ENCODE data around the gene CLDN15.

GRCh38 chr7:101244375-101245146 lies 7.0 kb upstream of the CLDN15 start, which contains the start of gene FIS1:
- no peak for TF ChIP-seq EZH2 (IDR thresholded peaks at IDR 0.05)
- TF ChIP-seq POLR2AphosphoS5 (IDR thresholded peaks at IDR 0.05; ENCODE audit: borderline replicate concordance, low read depth, low read length): peak; percentile 89; the same call in 1 of the 2 replicates
- TF ChIP-seq FOXP2 (optimal IDR thresholded peaks at IDR 0.05; ENCODE audit: control extremely low read depth, extremely low read length, insufficient read depth): peak; percentile 90

Measured in SK-N-MC (cell line).